ENCODE results near the gene HHATL.

GRCh38 chr3:42718338-42718737, 15.7 kb upstream of the HHATL start:
- TF ChIP-seq GATA2 (IDR thresholded peaks at IDR 0.05; ENCODE audit: low read depth, low read length) (no peak), GATA3 (IDR thresholded peaks at IDR 0.05; ENCODE audit: low read depth, low read length) (no peak)

Measured in SH-SY5Y (cell line).